Measurements from ENCODE around the gene FMN2.
"Not testable (repeated sequence)": the region's sequence is repeated elsewhere in the genome, so short reads cannot be mapped to it uniquely, and the experiment has no call there.

Gene FMN2

DNA sequence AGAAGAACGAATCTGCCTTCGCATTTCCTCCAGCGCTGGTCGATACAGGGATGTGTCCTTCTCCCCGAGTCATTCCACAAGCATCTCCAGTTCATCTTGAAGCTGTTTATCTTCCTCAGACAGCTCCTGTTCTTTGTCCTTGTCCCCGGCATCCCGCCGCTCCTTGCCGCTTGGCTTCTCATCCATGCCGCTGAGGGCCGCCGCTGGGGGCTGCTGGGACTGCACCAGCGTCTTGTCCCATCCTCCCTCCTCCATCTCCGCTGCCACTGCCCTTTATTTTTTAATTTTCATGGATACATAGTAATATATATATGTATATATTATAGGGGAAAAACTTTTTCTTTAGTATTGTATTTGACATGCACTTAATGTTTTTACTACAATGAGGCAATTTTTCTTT is 53.4 kb downstream of the FMN2 start:
- no peak for DNase-seq

DNA sequence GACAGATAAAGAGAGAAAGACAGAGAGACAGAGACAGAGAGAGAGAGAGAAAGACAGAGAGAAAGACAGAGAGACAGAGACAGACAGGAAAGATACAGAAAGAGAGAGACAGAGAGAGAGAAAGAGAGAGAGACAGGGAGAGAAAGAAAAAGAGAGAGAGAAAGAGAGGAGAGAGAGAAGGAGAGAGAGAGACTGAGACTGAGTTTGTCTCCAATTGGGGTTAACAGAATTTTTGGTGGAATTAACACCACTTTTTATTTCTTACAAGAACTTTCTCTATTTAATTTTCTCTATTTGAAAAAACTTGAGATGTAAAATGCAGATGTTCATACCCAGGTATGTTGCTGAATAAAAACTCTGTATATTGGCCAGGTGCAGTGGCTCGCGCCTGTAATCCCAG is 56.6 kb downstream of the FMN2 start:
- no peak for DNase-seq

DNA sequence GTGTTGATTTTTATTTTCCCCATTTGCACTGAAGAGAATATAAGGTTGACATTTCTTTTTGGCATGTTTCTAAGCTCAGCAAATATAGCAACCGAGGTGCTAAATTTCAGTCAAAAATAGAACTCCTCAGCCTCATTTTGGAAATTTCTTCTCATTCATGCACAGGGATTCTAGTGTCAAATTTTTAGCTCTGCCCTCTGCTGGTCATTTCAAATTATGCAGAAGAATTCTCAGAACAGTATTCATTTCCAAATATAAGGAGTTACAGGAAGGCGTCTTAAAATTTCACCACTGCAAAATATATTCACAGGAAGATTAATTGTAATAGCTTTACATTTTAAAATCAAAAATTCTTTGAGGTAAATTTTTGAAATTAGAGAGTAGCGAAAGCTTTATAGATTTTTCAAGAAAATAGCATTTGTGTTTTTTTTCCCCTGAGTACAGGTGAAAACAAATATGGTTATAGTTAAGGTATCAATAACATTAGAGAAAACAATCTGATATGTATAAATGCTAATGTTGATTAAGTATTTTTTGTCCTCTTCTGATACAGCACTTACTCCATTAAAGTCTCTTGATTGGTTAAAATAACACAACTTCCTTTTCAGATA is 57.9 kb downstream of the FMN2 start:
- DNase-seq: peak; percentile 20

GRCh38 chr1:240151136-240151735 is 59.6 kb downstream of the FMN2 start:
- no peak for DNase-seq

DNA sequence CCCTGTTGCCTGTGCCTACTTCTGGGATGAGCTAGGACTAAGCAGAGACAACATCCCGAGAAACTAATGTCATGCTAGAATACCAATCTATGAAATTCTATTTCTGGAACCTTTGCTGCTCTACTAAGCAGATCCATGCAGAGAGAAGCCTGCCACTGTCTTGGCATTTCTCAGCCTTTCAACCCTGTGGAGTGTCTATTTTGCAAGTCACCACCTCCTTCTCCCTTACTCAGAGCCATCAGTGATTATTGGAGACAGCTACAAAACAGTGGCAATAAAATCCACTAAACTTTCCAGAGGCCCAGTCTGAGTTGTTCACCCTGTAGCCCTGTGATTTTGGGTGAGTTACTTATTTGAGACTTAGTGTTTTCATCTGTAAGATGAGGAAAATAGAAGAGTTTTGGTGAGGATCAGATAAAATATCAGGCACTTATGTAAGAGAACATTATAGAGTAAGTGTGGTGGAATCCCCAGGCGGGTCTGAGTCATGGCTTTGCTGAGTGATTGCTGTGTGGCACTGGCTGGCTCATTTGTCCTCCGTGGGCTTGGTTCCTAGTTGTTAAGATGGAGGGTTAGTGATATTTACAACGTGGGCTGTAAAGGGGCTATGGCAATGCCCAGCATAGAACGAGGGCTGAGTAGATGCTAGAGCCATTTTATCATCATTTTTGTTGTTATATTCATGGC is 61.1 kb downstream of the FMN2 start:
- no peak for DNase-seq

GRCh38 chr1:240155605-240156004 is 63.9 kb downstream of the FMN2 start:
- DNase-seq: no peak

- DNase-seq: no peak
Measured at GRCh38 chr1:240164742-240165141, 73.1 kb downstream of the FMN2 start.

- no peak for DNase-seq
Measured at GRCh38 chr1:240169188-240169587, 77.5 kb downstream of the FMN2 start.

GRCh38 chr1:240170266-240170665 is 78.6 kb downstream of the FMN2 start:
- no peak for DNase-seq

- no peak for DNase-seq
Measured at GRCh38 chr1:240170806-240171205, 79.1 kb downstream of the FMN2 start.

DNA sequence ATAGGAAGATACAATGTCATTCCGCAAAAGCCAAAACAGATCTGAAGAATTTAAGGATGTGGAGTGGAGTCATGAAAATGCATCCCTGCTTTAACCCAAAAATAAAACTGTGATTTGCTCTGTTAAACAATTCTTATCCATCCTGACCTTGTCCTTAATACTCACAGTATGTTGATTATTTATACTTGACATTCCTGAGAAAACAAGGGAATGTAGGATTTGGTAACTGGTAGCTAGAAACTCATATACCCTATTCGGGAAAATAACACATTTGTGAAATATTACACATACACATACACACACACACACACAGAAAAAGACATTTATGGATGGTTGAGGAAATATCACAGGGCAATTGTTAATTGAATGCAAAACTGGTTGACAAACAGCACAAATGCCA is 80.2 kb downstream of the FMN2 start:
- no peak for DNase-seq

GRCh38 chr1:240173836-240174235 is 82.2 kb downstream of the FMN2 start:
- no peak for DNase-seq

DNA sequence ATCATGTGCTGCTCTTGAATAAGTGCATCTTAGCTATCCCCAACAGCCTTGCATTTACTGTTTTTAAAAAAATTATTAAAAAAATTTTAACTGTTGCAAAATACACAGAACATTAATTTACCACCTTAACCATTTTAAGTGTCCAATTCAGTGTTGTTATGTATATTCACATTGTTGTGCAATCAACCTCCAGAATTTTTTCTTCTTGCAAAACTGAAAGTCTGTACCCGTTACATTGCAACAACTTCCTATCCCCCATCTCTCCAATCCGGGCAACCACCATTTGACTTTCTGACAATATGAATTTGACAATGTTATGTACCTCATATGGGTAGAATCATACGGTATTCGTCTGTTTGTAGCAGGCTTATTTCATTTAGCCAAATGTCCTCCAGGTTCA is 83.1 kb downstream of the FMN2 start:
- DNase-seq: no peak

DNA sequence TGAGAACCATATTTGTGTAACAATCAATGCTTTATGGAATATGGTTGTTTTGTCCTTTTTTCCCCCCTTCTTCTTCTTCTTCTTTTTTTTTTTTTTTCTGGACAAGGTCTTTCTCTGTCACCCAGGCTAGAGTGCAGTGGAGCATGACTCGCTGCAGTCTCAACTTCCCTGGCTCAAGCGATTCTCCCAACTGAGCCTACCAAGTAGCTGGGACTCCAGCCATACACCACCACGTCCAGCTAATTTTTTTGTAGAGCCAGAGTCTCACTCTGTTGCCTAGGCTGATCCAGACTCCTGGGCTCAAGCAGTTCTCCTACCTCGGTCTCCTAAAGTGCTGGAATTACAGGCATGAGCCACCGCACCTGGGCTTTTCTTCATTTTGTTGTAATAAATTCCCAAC is 86.7 kb downstream of the FMN2 start:
- DNase-seq: no peak

DNA sequence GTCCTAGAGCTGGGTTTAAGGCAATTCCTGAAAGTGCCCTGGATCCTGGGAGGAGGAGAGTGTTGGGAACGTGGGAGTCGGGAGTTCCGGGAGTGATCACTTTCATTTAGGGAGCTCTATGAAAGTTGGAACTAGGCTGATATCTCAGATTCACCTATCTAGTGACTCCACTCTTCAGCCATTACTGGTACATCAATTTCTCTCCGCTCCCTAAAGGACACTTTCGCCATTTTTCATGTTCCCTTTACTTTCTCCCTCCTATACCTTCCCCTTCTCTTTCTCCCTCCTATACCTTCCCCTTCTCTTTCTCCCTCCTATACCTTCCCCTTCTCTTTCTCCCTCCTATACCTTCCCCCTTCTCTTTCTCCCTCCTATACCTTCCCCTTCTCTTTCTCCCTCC is 93.0 kb downstream of the FMN2 start:
- DNase-seq: not testable (repeated sequence)

GRCh38 chr1:240188139-240188538 is 96.5 kb downstream of the FMN2 start:
- DNase-seq: no peak

- DNase-seq: no peak
Measured at GRCh38 chr1:240189386-240189989, 97.8 kb downstream of the FMN2 start.

DNA sequence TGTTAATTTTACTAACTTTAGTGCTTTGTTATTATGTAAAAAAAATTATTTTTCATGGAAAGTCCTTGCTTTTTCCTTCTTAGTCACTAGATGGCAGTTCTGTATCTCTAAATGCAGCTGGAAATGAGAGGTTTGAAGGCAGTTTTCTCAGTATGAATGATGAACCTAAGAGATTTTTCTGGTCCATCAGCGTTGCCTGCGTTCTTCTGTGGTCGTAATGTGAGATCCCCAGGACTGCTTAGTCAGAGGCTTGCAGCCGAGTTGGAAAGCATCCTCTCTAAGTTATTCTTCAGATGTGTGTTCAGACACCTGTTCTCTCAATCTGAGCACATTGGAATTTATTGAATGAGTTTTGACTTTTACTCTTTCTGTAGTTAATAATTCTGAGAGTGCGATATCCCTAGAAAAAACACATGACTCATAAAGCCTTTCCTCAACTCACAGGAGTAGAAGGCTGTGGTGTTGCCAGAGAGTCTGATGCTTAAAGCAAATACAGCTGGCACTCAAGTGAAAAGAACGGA is 99.3 kb downstream of the FMN2 start:
- DNase-seq: peak; percentile 7

- DNase-seq: no peak
Measured at GRCh38 chr1:240192851-240193250, 101.2 kb downstream of the FMN2 start.

DNA sequence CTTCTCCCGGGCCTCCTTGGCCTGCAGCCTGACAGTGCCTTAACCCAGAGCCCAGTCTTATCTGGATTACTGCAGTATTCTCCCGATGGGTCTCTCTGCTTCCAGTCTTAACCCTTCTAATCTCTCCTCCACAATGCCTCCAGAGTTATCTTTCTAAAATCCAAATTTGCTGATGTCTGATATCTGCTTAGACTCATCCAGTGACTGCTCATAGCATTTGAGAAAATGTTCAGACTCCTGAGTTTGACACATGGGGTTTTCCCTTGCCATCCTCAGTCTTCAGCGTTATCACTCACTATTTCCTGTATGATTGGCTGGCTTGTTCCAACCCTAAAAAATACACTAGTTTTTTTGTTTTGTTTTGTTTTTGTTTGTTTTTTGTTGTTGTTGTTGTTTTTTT is 102.0 kb downstream of the FMN2 start:
- no peak for DNase-seq

GRCh38 chr1:240194120-240194519 is 102.4 kb downstream of the FMN2 start:
- no peak for DNase-seq

DNA sequence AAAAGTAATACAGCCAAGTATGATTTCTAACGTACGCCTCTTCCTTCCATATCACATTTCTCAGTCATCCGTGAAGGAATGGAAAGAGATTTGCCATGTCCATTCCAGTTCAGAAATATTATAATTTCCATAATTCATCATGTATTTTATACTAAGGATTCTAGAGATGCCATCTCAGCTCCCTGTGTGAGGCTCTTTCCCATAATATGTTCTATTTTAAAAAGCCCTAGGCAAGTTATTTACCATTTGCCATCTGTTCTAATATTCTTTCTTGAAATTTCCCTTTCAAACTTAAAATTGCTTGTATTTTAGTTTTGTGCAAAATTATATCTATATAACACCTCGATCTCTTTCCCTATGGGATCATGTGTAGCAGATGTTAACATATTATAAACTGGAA is 106.7 kb downstream of the FMN2 start:
- no peak for DNase-seq

GRCh38 chr1:240199758-240200645 is 108.3 kb downstream of the FMN2 start:
- no peak for DNase-seq

All from NCI-H1417 treated with DMSO at 0.1 percent for 48 hours (cell line).